ENCODE data around the gene KSR2.
A peak's percentile ranks its signal among the peaks of the same experiment; 100 is the strongest.
"Not testable (repeated sequence)": the region's sequence is repeated elsewhere in the genome, so short reads cannot be mapped to it uniquely, and the experiment has no call there.

KSR2 gene

GRCh38 chr12:117890137-117890536 lies 78.7 kb downstream of the KSR2 start:
- no peak for DNase-seq

DNA sequence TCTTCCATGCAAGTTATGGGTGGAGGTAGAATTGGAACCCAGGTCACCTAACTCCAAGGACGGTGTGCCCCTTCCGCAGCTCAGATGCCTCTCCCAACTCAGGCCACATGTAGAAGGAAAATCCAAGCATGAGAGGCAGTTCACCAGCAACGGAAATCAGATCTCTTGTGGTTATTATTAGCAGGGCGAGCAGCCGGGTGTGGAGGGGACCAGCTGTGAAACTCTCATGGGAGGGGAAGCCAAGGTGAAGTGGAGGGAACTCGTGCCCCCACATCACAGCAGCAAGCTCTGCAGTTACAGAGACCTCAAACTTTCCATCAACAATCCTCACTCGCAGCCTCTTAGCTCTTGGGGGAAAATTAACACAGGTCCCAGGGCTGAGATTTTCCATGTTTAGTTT lies 79.7 kb downstream of the KSR2 start:
- no peak for DNase-seq

DNA sequence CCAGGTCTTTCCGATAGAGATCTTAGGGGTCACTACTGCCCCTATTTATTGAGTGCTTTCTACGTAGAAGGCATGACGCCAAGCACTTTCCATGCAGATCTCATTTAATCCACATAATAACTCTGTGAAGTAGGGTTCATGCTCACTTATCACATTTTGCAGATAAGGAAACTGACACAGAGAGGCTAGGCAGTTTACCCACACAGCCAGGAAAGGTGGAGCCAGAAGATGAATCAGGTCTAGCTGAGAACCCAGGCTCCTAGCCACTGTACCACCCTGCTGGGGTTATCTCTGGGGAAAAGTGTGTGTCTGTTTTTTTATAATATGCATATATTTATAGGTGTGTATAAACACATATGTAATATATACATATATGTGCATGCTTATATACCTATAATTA lies 83.6 kb downstream of the KSR2 start:
- no peak for DNase-seq

DNA sequence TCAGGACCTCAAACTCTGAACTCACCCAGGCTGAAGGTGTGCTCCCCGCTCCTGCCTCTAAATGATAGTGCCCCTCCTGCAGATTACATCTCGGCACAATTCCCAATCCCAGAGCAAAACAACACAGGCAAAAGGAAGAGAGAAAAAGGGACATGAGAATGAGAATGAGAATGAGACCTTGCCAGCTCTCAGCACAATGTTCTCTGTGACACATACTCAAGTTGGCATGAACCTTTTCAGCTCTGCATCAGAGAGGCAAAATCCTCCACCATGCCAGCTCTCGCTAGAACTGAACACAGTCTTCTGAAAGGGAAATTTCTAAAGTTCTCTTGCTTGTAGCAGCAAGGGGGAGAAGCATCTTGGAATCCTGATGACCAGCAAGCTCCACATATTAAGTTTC lies 84.6 kb downstream of the KSR2 start:
- no peak for DNase-seq

DNA sequence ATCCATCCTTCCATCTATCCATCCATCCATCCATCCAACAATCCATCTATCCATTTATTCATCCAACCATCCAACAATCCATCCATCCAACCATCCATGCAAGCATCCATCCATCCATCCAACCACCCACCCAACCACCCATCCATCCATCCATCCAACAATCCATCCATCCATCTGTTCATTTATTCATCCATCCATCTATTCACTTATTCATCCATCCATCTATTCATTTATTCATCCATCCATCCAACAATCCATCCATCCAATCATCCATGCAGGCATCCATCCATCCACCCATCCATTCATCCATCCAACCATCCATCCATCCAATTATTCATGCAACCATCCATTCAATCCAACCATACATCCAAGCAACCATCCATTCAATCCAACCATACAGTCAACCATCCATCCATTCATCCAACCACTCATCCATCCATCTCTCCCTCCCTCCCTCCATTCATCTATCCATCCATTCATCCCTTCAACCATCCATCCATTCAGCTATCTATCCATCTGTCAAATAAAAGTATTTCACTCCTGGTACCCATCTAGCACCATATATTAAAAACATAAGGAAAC lies 86.1 kb downstream of the KSR2 start:
- DNase-seq = no peak

DNA sequence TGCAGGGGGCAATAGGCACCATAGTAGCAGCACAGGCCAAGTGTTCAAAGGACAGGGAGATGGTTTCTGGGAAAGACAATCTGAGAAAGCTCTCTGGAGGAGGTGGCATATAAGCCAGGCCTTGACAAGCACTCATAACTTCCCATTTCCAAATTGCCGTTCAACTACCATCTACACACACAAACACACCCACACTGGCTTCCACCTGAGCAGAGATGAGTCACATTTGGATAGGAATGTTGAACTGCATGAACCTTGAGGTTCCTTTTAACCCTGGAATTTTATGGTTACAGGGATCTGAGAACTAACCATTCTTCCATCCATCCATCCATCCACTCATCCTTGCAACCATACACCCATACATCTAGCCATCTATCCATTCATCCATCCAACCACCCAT lies 86.6 kb downstream of the KSR2 start:
- DNase-seq = no peak

DNA sequence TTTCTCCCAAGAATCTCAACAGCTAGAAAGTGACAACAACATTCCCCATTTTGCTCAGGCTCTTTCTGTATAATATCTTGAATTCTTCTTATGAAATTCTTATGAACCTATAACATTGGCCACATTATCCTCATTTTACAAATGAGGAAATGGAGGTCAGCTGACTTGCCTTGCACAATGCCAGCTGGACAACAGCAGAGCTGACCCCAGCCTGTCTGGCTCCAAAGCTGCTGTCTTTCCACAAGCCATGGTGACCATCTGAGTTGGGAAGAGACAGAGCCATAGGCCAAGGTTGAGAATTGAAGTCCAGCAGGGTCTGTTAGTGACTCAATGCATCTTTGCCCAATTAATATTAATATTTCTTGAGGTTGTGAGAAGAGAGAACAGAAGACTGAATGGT lies 87.3 kb downstream of the KSR2 start:
- no peak for DNase-seq

GRCh38 chr12:117878605-117879004 lies 90.2 kb downstream of the KSR2 start:
- no peak for DNase-seq

- no peak for DNase-seq
Observed at GRCh38 chr12:117876436-117876816, 92.4 kb downstream of the KSR2 start.

- DNase-seq = peak; percentile 87
Observed at GRCh38 chr12:117875744-117876435, 92.9 kb downstream of the KSR2 start.

DNA sequence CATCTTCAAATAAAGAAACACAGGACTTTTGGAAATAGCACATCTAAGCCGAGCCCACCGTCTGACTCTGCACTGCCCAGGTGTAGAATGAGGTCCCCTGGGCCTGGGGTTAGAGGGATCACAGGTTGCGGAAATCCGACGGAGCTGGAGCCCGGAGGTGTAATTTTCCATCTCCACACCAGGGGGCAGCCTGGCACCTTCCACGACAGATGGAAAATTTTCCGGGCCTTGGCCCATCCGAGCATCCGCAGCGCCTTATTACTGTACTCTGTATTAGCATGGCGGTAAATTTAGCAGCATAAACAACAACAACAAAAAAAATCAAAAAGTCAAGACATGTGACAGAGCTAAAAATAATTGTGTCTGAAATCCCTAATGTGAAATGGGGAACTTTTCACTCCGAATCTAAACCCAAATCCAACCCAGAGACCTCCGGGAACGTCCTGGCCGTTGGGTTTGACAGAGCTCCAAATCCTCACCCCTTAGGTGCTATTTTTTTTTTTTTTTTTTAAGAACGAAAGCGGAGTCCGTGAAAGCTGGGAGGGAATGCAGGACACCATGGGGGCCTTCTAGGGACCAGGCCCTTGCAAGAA lies 93.9 kb downstream of the KSR2 start:
- DNase-seq = peak; percentile 53

GRCh38 chr12:117874198-117874597 lies 94.6 kb downstream of the KSR2 start:
- not testable (repeated sequence) for DNase-seq

GRCh38 chr12:117872546-117873169 lies 96.1 kb downstream of the KSR2 start:
- peak; percentile 35 for DNase-seq

- no peak for DNase-seq
Observed at GRCh38 chr12:117869551-117869950, 99.2 kb downstream of the KSR2 start.

DNA sequence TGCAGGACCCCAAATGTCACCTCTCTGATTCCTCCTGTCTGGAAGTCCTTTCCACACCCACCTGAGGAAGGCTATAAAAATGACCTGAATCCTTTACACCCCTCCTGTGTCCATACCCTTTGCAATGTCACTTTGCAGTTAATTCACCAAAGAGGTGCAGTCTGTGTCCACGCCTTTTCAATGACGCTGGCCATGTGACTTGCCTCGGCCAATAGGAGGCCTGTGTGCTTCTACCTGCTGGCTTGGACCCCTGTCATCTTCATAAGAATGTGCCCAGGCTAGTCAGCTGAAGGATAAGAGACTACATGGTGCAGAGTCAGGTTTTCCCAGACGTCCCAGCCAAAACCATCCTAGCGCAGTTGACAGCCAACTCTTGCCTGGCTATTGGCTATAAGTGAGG lies 101.4 kb downstream of the KSR2 start:
- no peak for DNase-seq

GRCh38 chr12:117865505-117865904 lies 103.3 kb downstream of the KSR2 start:
- no peak for DNase-seq

DNA sequence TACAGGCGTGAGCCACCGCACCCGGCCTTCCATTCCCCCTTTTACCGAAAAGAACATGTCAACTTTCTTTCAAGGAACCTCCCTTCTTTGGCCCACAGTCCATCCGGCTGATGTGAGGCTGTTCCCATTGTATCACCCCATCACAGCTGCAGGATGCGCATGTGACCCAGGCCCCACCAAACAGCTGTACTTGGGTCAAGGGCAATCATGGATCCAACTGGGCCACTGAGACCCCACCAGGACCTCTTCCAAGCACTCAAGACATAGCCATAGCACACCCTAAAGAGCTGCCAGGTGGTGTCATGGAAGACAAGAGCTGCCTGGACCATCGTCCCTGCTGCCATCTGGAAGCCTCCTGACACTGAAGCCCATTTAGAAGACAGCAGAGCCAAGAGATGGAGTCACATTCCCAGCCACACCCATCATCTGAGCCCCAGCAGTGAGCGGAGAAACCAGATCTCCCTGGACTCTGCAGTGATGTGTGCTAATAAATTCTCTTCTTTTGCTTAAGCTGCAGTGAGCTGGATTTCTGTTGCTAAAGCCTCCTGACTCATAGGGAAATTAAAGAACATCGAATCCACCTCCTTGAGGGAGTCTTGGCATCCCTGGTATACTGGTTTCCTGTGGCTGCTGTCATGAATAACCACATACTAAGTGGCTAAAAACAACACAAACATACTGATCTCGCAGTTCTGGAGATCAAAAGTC lies 105.6 kb downstream of the KSR2 start:
- DNase-seq = no peak

- no peak for DNase-seq
Observed at GRCh38 chr12:117861691-117862090, 107.1 kb downstream of the KSR2 start.

DNA sequence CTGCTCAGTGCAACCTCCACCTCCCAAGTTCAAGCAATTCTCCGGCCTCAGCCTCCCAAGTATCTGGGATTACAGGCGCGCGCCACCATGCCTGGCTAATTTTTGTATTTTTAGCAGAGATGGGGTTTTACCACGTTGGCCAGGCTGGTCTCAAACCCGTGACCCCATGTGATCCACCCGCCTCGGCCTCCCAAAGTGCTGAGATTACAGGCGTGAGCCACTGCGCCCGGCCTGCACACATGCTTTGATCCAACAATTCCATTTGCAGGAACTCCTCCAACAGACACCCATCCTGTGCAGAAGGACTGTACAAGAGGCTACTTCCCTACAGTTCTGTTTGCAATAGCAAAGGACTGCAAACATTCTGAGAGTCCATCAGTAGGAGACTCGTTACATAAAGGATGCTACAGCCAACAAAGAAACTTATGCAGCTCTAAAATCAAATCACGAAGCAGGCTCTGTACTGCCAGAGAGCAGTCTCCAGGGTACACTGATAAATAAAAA lies 108.0 kb downstream of the KSR2 start:
- not testable (repeated sequence) for DNase-seq

GRCh38 chr12:117860111-117860510 lies 108.7 kb downstream of the KSR2 start:
- no peak for DNase-seq

GRCh38 chr12:117857632-117858612 lies 110.9 kb downstream of the KSR2 start:
- DNase-seq = no peak

- DNase-seq = not testable (repeated sequence)
Observed at GRCh38 chr12:117857139-117857538, 111.7 kb downstream of the KSR2 start.
